Epithelial cell of prostate (primary cell): Measurements from ENCODE around the gene DHTKD1.

ENCODE experiments used
- DNase-seq: peaks from one replicate; pipeline ENCODE4 v3.0.0-alpha.2; 2011; ENCODE audit warnings: low read depth, low spot score
- H3K27ac ChIP-seq: fragments of 450-650 bp; 2 replicates; pipeline ENCODE4 v1.5.1; 2017; ENCODE audit warnings: mild to moderate bottlenecking

Gene DHTKD1, protein sequence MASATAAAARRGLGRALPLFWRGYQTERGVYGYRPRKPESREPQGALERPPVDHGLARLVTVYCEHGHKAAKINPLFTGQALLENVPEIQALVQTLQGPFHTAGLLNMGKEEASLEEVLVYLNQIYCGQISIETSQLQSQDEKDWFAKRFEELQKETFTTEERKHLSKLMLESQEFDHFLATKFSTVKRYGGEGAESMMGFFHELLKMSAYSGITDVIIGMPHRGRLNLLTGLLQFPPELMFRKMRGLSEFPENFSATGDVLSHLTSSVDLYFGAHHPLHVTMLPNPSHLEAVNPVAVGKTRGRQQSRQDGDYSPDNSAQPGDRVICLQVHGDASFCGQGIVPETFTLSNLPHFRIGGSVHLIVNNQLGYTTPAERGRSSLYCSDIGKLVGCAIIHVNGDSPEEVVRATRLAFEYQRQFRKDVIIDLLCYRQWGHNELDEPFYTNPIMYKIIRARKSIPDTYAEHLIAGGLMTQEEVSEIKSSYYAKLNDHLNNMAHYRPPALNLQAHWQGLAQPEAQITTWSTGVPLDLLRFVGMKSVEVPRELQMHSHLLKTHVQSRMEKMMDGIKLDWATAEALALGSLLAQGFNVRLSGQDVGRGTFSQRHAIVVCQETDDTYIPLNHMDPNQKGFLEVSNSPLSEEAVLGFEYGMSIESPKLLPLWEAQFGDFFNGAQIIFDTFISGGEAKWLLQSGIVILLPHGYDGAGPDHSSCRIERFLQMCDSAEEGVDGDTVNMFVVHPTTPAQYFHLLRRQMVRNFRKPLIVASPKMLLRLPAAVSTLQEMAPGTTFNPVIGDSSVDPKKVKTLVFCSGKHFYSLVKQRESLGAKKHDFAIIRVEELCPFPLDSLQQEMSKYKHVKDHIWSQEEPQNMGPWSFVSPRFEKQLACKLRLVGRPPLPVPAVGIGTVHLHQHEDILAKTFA

DNA sequence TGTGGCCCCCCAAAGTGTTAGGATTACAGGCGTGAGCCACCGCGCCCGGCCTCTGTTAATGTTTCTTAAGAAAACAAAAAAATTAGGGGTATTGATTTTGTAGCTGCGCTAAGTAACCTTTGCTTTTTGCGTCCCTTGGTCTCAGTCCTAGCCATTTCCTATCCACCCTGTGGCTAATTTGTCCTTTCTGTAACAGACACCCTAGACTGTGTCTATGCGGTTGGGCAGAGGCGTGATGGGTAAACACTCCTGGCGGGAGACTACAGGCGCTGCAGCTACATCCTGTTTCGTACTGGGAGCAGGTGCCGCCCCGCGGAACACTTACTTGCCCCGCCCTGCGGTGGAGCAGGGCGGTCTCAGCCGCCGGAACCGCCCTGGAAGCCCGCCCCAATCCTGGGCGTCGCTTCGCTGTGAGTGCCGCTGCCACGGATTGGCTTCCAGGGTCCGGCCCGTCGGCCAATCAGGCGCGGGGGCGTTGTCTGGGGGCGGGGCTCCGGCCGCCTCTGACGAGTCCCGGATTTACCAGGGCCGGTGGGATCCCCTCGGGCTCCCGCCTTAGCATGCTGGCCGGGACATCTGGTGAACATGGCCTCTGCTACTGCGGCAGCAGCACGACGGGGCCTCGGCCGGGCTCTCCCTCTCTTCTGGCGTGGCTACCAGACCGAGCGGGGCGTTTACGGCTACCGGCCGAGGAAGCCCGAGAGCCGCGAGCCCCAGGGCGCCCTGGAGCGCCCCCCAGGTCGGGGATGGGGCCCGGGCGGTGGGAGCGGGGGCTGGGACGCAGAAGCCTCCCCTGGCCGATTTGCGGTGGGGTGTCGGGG, at the start of gene DHTKD1:
Gene DHTKD1, plus strand, starts transcription at position 506 of the 821 bp plus-strand sequence. Its CDS starts 80 bp downstream, at position 586.
- peak within 1 kb of the TSS; percentile 66 for H3K27ac ChIP-seq
- peak; percentile 93 for DNase-seq

DNA sequence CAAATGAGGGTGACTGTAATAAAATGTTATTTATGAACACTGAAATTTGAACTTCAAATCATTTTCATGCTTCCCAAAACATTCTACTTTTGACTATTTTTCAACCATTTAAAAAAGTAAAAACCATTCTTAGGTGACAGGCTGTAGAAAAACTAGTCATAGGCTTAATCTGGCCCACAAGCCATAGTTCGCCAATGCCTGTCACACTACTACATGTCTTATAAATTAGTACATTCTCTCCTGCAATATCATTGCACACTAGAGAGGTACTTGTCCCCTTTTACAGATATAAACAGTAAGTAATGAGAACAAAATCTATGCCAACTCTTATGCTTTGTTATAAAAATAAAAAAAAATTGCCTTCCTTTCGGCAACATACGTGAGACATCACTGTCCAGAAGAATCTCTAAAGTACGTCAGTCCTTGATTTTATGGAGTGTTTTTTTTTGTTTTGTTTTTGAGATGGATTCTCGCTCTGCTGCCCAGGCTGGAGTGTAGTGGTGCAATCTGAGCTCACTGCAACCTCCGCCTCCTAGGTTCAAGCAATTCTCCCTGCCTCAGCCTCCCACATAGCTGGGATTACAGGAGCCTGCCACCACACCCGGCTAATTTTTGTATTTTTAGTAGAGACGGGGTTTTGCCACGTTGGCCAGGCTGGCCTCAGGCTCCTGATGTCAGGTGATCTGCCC, 49.3 kb upstream of the DHTKD1 start:
- DNase-seq: no peak
- no peak overlapping the region for H3K27ac ChIP-seq

DNA sequence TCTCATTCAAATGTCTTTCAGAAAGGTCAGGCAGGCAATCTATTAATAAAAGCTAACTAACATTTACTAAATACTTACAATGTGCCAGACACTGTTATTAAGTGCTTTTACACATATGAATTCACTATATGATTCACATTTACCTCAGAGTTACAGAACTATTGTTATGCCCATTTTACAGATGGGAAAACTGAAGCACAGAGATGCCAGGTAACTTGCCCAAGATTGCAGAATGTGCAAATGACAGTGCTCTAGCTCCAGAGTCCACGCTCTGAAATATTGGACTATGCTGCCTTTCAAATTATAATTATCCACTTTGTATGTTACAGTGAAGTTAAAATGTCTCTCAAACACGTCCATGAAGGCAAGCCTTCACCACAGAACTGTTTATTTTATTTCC, 48.2 kb upstream of the DHTKD1 start:
- no peak for DNase-seq
- no peak overlapping the region for H3K27ac ChIP-seq

DNA sequence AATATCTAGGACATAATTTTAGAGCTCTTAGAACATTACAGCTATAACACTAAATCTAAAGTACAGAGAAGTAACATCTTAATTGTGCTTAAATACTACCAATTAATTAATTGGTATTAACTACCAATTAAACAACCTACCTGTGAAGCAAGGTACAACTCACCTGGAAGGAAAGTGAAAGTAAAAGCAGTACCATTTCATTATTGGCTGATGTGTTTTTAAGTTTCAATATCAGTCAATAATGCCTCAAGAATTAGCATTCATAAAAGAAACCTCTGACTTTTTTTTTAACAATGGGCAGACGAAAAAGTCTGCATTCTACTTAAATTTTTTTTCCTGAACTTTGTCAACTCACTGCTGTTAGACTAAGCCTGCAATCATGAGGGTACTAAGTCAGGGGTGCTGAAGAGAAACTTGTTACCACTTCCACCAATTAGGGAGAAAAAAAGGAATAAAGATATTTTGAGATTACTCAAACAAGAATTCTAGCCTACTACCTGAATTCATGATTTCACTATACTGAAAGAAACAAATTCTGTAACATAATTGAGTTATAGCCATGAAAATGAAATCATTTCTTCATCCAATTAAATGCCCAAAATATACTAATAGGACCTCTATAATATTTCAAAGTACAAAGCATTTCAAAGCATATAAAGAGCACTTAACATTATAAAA, 46.0 kb upstream of the DHTKD1 start:
- no peak for DNase-seq
- H3K27ac ChIP-seq: no peak overlapping the region

DNA sequence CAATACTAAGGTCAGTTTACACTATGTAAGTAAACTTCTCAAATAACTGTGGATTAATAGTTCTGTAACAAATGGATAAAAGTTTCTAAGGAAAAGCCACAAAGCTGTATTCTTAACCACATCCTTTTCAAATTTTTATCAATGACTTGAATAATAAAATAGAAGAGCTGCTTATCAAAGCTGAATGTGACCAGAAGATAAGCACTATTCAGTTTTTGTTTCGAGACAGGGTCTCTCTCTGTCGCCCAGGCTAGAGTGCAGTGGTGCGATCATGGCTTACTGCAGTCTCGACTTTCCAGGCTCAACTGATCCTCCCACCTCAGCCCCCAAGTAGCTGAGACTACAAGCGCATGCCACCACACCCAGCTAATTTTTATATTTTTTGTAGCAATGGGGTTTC, 43.2 kb upstream of the DHTKD1 start:
- H3K27ac ChIP-seq: no peak overlapping the region
- no peak for DNase-seq

GRCh38 chr10:12027539-12027938, 41.2 kb upstream of the DHTKD1 start:
- H3K27ac ChIP-seq: no peak overlapping the region
- DNase-seq: no peak

DNA sequence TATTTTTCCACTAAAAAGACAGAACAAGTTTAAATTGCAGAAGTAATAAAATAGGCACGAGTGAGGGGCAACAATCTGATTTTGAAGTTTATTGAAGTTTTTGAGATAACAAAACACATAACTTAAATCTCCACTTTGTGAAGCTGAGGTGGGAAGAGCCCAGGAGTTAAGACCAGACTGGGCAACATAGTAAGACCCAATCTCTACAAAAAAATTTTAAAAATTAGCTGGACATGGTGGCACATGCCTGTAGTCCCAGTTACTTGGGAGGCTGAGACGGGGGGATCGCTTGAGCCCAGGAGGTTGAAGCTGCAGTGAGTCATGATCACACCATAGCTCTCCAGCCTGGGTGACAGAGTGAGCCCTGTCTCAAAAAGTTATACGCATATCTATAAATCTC, 37.4 kb upstream of the DHTKD1 start:
- no peak for DNase-seq
- no peak overlapping the region for H3K27ac ChIP-seq

DNA sequence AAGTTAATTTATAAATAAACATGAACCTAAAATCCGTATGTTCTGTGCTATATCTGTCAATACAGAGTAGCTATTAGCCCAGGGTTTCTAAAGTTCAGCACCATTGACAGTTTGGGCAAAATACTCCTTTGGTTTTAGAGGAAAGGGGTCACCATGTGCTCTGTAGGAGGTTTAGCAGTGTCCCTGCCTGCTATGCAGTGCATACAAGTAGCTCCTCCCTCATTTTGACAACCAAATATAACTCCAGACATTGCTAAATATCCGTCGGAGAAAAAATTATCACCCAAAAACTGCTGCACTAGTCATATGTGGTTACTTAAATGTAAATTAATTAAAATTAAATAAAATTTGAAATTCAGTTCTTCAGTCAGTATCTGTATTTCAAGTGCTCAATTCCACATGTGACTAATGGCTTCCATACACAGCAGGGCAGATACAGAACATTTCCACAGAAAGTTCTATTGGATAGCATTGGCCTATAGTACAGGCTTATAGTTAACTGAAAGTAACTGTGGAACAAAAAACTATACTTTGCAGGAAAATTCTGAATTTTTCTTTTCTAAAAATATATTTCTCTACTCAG, 32.6 kb upstream of the DHTKD1 start:
- no peak overlapping the region for H3K27ac ChIP-seq
- DNase-seq: no peak

DNA sequence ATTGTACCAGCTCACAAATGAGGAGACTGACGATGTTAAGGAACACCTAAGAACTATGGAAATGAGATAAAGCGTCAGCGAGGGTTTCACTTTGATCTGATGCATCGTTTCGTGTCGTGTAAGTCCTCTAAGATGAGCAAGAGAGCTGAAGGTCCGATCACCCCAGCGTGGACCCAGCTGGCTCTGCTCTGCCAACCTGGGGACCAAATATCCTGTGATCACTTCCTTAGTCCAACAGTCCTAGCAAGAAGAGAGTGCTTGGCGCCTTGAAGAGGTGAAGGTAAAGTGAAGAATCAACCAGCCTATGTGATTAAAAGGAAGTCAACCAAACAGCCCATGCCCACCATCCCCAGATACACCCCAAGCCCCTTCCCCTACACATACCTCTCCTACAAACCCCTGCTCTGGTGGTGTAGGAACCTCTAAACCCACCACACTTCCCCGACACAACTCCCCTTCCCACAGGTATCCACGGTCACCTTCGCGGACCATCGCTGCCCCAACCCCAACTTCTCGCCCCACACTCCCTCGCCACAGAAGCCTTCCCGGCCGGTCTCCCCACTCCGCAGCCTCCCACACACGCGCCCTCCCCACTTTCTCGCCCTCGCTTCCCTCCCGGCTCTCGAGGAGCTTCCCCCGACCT, 26.9 kb upstream of the DHTKD1 start:
- no peak for DNase-seq
- peak overlapping the region; percentile 92 for H3K27ac ChIP-seq

GRCh38 chr10:12042409-12042796, 26.4 kb upstream of the DHTKD1 start:
- H3K27ac ChIP-seq: peak overlapping the region; percentile 92
- no peak for DNase-seq

DNA sequence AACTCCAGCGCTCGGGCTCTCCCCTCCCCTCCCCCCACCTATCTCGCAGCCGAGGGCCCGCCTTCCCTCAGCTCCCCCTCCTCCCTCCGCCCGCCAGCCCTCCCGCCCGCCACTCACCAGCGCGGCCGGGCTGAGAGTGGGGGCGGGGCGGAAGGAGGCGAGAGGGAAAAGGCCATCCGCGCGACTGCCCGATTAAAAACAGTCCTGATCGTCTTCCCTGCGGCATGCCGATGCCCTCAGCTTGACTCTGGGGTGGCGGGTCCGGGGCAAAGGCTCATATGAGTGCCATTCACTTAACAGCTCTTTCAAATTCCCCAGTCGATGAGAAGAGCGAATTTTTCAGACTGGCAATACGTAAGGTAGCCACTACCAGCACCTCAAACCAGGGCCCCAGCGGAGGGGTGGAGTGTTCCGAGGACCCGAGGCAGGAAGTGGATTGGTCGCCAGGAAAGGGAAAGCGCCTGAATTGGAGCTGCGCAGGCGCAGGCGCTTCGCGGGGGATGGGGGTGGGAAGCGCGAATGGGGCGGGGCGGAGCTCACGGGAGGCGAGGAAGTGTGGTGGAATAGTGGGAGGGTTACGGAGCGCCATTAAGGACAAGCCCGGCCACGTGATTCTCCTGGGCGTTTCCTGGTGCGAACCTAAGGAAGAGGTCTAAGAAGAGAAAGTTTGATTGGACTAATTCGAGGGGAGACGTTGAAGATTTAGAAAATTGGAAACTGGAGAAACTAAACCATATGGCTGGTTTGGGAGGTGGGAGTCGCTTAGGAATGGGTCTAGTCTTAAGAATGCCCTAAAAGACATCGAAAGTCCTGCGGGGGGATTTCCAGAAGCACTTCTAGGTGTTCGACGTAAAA, 25.7 kb upstream of the DHTKD1 start, which contains the start of gene UPF2:
Gene UPF2, minus strand, starts transcription at position 13 of the 855 bp plus-strand sequence. CDS start 7,386 bp downstream, outside the sequence.
- H3K27ac ChIP-seq: peak within 1 kb of the TSS; percentile 92
- peak; percentile 90 for DNase-seq

- H3K27ac ChIP-seq: no peak overlapping the region
- DNase-seq: no peak
Observed at GRCh38 chr10:12045596-12045995, 23.2 kb upstream of the DHTKD1 start.

DNA sequence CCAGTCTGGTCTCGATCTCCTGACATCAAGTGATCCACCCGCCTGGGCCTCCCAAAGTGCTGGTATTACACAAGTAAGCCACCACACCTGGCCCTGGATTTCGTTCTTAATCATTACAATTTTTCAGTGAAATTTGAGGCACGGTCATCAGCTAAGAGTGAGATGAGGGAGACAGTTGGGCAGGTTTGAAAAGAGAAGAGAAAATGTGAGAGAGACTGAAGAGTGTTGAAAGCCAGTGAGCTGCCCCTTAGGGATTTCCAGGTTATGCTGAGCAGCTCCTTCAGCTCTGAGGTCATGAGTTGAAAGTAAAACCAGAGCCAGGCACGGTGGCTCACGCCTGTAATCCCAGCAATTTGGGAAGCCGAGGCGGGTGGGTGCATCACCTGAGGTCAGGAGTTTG, 20.2 kb upstream of the DHTKD1 start:
- no peak overlapping the region for H3K27ac ChIP-seq
- no peak for DNase-seq

DNA sequence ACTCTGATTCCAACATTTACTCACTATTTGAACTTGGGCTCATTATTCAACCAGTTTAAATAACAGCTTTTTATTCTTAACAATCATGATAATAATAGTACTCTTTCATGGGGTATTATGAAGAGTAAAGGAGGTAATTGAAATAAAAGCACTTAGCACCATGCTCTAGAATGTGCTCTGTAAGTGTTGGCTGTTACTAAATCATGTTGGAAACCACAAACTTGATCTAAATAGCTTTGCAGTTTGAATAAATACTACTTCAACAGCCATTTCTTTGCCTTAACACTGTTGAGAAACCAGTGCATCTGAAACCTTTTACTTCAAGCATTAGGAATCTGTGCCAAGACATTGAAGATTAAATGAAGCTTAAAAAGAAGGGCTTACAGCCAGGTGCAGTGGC, 18.2 kb upstream of the DHTKD1 start:
- no peak for DNase-seq

DNA sequence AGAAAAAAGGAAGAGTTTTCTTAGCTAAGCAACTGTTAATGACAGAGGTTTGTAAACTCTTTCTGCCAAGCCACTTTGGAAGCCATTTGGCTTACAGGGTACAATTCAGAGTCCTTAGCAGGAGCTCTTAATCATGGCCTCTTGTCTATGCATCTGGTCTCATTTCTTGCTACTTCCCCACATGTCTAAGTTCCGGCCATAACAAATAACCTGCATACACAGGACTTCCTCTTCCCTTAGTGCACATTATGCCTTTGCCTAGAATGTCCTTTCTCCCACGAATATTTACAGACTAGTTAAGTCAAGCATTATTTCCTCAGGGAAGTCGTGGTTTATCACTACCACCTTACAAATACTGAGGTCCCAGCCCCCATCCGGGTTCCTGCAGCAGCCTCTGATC, 17.5 kb upstream of the DHTKD1 start:
- H3K27ac ChIP-seq: no peak overlapping the region
- no peak for DNase-seq

More for the DNA sequence above, 18.2 kb upstream of the DHTKD1 start:
- H3K27ac ChIP-seq: no peak overlapping the region

DNA sequence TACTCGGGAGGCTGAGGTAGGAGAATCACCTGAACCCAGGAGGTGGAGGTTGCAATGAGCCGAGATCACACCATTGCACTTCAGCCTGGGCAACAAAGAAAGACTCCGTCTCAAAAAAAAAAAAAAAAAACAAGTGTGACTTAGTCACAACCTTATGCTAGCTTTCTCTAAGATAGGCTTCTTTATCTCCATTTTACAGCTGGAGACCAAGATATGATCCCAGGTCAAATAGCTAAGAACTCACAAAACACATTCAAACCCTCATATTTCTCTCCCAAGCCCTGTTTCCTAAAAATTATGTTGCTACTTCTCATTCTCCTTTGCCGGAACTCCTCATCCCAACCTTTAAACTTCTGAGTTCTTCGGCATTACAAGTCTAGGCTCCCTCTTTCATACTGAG, 13.0 kb upstream of the DHTKD1 start:
- no peak for DNase-seq
- no peak overlapping the region for H3K27ac ChIP-seq

- no peak overlapping the region for H3K27ac ChIP-seq
- DNase-seq: no peak
Observed at GRCh38 chr10:12056748-12057147, 12.0 kb upstream of the DHTKD1 start.
